HG03378 (cell line): ENCODE data around the gene IQSEC1.

Experiments
- ATAC-seq: cut with Tn5 transposase; IDR thresholded peaks from one replicate; pipeline ENCODE4 v1.9.1; 2021; ENCODE audit warnings: mild to moderate bottlenecking, moderate library complexity; ENCODE audit not compliant: unreplicated experiment

The IQSEC1 gene

GRCh38 chr3:13050446-13050845 is 22.8 kb downstream of the IQSEC1 start:
- no peak for ATAC-seq

- no peak for ATAC-seq
Observed at GRCh38 chr3:13049400-13049799, 23.8 kb downstream of the IQSEC1 start.

- ATAC-seq, result no peak
Observed at GRCh38 chr3:13047296-13048165, 25.7 kb downstream of the IQSEC1 start.

GRCh38 chr3:13046569-13047274 is 26.5 kb downstream of the IQSEC1 start:
- ATAC-seq, result peak; percentile 22

- peak; percentile 86 for ATAC-seq
Observed at GRCh38 chr3:13045904-13046568, 27.2 kb downstream of the IQSEC1 start.

- no peak for ATAC-seq
Observed at GRCh38 chr3:13045241-13045903, 27.9 kb downstream of the IQSEC1 start.

GRCh38 chr3:13044496-13045240 is 28.6 kb downstream of the IQSEC1 start:
- ATAC-seq, result no peak

GRCh38 chr3:13043656-13044055 is 29.6 kb downstream of the IQSEC1 start:
- no peak for ATAC-seq

GRCh38 chr3:13042715-13043271 is 30.4 kb downstream of the IQSEC1 start:
- no peak for ATAC-seq

GRCh38 chr3:13042127-13042701 is 31.0 kb downstream of the IQSEC1 start:
- ATAC-seq, result no peak

- no peak for ATAC-seq
Observed at GRCh38 chr3:13041113-13041776, 32.0 kb downstream of the IQSEC1 start.

- peak; percentile 90 for ATAC-seq
Observed at GRCh38 chr3:13040361-13041074, 32.7 kb downstream of the IQSEC1 start.

GRCh38 chr3:13039213-13039896 is 33.9 kb downstream of the IQSEC1 start:
- no peak for ATAC-seq

GRCh38 chr3:13037458-13038117 is 35.6 kb downstream of the IQSEC1 start:
- no peak for ATAC-seq

GRCh38 chr3:13034861-13035260 is 38.4 kb downstream of the IQSEC1 start:
- no peak for ATAC-seq

GRCh38 chr3:13034109-13034800 is 39.0 kb downstream of the IQSEC1 start:
- ATAC-seq, result no peak

- no peak for ATAC-seq
Observed at GRCh38 chr3:13032206-13032605, 41.0 kb downstream of the IQSEC1 start.
